Transverse colon (tissue), 4 donors: Measurements from ENCODE around the gene DZANK1.

Experiments
- EP300 ChIP-seq: sonication (generic); formaldehyde crosslinking; IDR thresholded peaks from one replicate; pipeline ENCODE4 v1.6.1; 2017; ENCODE audit warnings: antibody characterized with exemption, low read depth
- POLR2A ChIP-seq: fragments of 450-650 bp; IDR thresholded peaks from one replicate; pipeline ENCODE4 v1.6.1; 2016; ENCODE audit warnings: antibody characterized with exemption, mild to moderate bottlenecking, moderate library complexity
- POLR2AphosphoS5 ChIP-seq, 3 donors: sonication (generic); formaldehyde crosslinking; IDR thresholded peaks; one replicate each; pipeline ENCODE4 v1.6.1; 2016; ENCODE audit warnings: antibody characterized with exemption in 3 of 3
- TF ChIP-seq, protein P1 (sequence below), 5 experiments: fragments of 200-600 bp in 3 of 5; fragments of 450-650 bp in 2 of 5; sonication (generic) in 3 of 5; IDR thresholded peaks; 1 replicate in 2 of 5; 2 replicates in 3 of 5; pipeline ENCODE4 v1.5.1; 2016 to 2017; ENCODE audit warnings: antibody characterized with exemption in 5 of 5, inconsistent platforms in 3 of 5, mild to moderate bottlenecking in 2 of 5, moderate library complexity in 1 of 5

DNA sequence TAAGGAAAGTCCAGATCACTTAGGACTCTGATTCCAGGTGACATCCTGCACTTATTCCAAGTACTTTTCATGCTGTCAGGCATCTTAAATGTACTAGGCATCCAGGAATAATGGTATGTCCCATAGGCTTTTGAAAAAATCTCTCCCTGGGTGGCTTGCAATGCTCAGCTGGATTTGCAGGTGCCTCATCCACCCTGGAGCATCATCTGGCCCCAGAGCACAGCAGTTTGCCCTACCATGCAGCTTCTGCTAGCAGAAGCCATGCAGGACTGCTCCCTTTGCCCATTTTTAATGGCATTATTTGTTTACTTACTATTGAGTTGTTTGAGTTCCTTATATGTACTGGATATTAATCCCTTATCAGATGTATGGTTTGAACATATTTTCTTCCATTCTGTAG is 45.2 kb downstream of the DZANK1 start:
- TF ChIP-seq, protein P1, sequence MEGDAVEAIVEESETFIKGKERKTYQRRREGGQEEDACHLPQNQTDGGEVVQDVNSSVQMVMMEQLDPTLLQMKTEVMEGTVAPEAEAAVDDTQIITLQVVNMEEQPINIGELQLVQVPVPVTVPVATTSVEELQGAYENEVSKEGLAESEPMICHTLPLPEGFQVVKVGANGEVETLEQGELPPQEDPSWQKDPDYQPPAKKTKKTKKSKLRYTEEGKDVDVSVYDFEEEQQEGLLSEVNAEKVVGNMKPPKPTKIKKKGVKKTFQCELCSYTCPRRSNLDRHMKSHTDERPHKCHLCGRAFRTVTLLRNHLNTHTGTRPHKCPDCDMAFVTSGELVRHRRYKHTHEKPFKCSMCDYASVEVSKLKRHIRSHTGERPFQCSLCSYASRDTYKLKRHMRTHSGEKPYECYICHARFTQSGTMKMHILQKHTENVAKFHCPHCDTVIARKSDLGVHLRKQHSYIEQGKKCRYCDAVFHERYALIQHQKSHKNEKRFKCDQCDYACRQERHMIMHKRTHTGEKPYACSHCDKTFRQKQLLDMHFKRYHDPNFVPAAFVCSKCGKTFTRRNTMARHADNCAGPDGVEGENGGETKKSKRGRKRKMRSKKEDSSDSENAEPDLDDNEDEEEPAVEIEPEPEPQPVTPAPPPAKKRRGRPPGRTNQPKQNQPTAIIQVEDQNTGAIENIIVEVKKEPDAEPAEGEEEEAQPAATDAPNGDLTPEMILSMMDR (IDR thresholded peaks at IDR 0.05), result no peak
- TF ChIP-seq POLR2AphosphoS5 (IDR thresholded peaks at IDR 0.05), result no peak
- TF ChIP-seq POLR2A, result no peak
- TF ChIP-seq EP300, result no peak
